H1 (cell line): ENCODE results near the gene LRR1.

Experiments
- ATF3 ChIP-seq: IDR thresholded peaks from 2 replicates; pipeline ENCODE4 v1.6.1; 2011; ENCODE audit warnings: low read depth, mild to moderate bottlenecking, low read length; ENCODE audit not compliant: insufficient read depth
- BCL11A ChIP-seq, 2 experiments: IDR thresholded peaks; one replicate each; pipeline ENCODE4 v1.6.1; 2011; ENCODE audit warnings: low read depth in 2 of 2, low read length in 2 of 2, mild to moderate bottlenecking in 2 of 2
- CBX5 ChIP-seq: fragments of 300-800, 300-1000 bp; sonication (generic); IDR thresholded peaks from 2 replicates; pipeline ENCODE4 v1.7.1; 2016; ENCODE audit warnings: antibody characterized with exemption, low read length, low read depth
- CEBPB ChIP-seq: IDR thresholded peaks from 2 replicates; pipeline ENCODE4 v1.6.1; 2012; ENCODE audit warnings: low read depth, low read length
- CTCF ChIP-seq, 3 experiments: IDR thresholded peaks; 1 replicate in 2 of 3; 2 replicates in 1 of 3; pipeline versions ENCODE4 v1.5.1 to v1.6.1; 2011; ENCODE audit warnings: low read length in 3 of 3, mild to moderate bottlenecking in 3 of 3, inconsistent platforms in 2 of 3, low read depth in 1 of 3, moderate library complexity in 1 of 3; ENCODE audit not compliant: insufficient read depth in 1 of 3; ENCODE audit errors: control extremely low read depth in 1 of 3
- POLR2A ChIP-seq, 2 experiments: IDR thresholded peaks; 1 replicate in 1 of 2; 2 replicates in 1 of 2; pipeline ENCODE4 v1.6.1; 2011; ENCODE audit warnings: low read depth in 2 of 2, low read length in 2 of 2, mild to moderate bottlenecking in 2 of 2; ENCODE audit errors: control extremely low read depth in 1 of 2
- POLR2AphosphoS5 ChIP-seq: IDR thresholded peaks from 2 replicates; pipeline ENCODE4 v1.6.1; 2011; ENCODE audit warnings: low read depth, low read length
- SRF ChIP-seq: IDR thresholded peaks from 2 replicates; pipeline ENCODE4 v1.6.1; 2011; ENCODE audit warnings: mild to moderate bottlenecking, low read depth, low read length, moderate library complexity

GRCh38 chr14:49637534-49638078, 38.9 kb downstream of the LRR1 start:
- no peak for TF ChIP-seq ATF3
- TF ChIP-seq CTCF (IDR thresholded peaks at IDR 0.05; ENCODE audit: control extremely low read depth in 1 of 3, insufficient read depth in 1 of 3, low read depth in 1 of 3, low read length in 3 of 3): no peak
- no peak for TF ChIP-seq POLR2AphosphoS5
- no peak for TF ChIP-seq SRF
- no peak for TF ChIP-seq CEBPB
- TF ChIP-seq POLR2A (IDR thresholded peaks at IDR 0.05; ENCODE audit: control extremely low read depth in 1 of 2, low read depth in 2 of 2, low read length in 2 of 2): no peak
- TF ChIP-seq CBX5: no peak
- TF ChIP-seq BCL11A (IDR thresholded peaks at IDR 0.05; ENCODE audit: low read depth in 2 of 2, low read length in 2 of 2): no peak
